ENCODE data around the gene FAM81A.

FAM81A gene

DNA sequence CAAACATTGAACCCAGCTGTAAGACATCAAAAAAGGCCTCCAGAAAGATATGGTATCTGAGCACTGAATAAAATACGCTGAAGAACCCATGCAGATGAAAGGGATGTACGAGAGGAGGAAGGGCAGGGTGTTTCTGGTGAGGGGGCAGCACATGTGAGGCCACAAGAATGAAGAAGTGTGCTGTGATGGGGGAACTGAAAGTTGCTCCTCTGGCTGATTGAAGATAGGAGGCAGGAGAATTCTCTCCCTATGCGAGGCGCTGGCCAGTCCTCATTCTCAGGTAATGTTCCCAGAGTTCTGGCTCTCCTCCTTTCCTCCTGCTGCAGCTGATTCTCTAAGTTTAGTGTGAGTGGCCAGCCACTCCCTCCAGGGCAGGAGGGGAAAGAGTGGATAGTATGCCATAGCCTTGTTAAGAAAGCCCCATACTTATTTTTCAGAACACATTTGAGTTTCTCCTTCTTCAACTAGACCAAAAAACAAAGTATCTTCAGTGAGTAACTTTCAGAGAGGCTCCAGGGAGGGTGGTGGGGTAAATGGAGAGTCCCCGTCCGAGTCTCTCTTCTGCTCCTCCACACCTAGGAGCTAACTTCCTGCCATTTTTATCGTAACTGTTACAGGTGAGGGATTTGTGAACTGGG, 38.4 kb upstream of the FAM81A start:
- TF ChIP-seq, protein P1, sequence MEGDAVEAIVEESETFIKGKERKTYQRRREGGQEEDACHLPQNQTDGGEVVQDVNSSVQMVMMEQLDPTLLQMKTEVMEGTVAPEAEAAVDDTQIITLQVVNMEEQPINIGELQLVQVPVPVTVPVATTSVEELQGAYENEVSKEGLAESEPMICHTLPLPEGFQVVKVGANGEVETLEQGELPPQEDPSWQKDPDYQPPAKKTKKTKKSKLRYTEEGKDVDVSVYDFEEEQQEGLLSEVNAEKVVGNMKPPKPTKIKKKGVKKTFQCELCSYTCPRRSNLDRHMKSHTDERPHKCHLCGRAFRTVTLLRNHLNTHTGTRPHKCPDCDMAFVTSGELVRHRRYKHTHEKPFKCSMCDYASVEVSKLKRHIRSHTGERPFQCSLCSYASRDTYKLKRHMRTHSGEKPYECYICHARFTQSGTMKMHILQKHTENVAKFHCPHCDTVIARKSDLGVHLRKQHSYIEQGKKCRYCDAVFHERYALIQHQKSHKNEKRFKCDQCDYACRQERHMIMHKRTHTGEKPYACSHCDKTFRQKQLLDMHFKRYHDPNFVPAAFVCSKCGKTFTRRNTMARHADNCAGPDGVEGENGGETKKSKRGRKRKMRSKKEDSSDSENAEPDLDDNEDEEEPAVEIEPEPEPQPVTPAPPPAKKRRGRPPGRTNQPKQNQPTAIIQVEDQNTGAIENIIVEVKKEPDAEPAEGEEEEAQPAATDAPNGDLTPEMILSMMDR (IDR thresholded peaks at IDR 0.05), result no peak

DNA sequence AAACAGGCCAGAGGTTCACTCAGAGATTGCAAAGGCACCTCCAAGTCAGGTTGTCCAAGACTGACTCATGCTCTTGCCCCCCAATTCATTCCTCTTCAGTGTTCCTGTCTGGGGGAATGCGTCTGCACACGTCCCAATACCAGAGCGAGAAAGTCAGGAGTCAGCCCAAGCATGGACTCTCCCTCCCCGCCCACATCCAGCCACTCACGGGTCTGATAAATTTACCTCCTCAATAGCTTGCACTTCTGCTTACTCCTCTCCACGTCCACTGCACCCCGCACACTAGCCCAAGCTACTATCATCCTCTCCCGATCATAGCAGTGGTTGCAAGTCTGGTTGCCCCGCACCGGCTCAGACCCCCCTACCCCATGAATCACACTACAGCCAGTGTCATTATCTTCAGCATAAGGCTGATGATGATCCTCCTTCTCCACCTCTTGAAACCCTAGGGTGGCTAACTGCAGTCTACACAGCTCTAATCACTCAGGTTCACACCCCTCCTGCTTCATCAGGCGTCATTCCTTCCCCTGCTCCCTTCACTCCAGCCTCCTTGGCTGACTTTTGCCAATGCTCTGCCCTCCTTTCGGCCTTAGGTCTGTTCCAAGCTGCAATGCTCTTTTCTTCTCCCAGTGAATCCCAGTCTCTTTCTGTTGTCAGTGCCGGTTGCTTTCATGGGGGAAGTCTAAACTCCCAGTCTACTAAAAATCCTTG, 37.7 kb upstream of the FAM81A start:
- TF ChIP-seq, protein P1 (IDR thresholded peaks at IDR 0.05), result no peak

DNA sequence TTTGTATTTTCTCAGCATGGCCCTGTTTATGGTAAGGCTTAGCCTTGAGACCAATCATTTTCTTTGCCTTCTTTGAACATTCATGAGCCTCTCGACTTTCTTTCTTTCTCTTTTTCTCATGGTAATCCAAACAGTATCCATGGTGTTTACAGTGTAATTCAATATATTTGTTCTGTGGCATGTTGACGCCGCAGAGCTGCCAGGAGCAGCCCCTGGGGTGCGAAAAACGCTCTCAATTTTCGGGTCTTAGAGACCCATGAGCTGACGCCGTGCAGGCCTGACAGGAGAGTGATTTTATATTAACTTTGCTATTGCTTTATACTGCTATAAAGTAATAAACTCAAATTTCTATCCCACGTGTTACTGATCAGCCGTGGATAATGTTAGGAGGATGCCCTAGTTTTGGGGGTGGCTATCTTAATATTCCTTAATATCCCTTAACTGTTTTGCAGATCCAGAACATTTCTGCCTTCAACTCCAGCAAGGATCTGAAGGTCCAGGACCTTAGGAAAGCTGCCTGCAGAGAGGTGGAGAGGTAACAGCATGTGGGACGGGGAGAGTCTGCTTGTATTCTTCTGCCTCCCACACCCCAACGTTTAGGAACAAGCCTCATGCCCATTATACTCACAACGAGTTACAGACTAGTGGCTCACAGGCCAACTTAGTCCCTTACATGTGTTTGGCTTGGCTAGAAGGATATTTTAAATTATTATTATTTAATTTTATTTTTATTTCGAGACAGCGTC, 36.0 kb upstream of the FAM81A start:
- TF ChIP-seq, protein P1 (IDR thresholded peaks at IDR 0.05), result no peak

DNA sequence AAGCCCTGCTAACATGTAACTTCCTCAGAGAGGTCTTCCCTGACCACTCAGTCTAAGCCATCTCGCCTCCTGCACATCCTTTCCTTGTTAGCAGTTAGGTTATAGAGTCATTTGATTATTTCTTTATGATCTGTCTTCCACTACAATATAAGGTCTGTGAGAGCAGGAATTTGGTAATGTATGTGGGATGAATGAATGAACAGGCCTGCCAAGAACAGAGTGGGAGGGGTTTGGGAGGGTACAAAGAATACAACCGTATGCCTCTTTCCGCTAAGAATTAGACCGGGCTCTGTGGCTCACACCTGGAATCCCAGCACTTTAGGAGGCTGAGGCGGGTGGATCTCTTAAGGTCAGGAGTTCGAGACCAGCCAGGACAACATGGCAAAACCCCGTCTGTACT, 32.9 kb upstream of the FAM81A start:
- TF ChIP-seq, protein P1 (IDR thresholded peaks at IDR 0.05), result no peak

DNA sequence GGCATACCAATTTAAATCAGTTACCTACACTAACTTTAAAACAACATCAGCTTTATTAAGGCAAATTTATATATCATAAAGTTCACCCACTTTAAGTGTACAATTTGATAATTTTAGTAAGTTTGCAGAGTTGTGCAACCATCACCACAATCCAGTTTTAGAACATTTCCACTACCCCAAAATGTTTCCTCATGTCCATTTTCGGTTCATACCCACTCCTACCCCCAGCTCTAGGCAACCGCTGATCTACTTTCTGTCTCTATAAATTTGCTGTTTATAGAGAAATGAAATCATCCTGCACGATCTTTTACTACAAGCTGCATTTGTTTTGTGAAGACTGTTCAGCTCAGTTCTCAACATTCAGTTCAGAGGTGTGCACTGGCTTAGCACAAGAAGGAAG, 31.5 kb upstream of the FAM81A start:
- TF ChIP-seq, protein P1 (IDR thresholded peaks at IDR 0.05), result no peak

DNA sequence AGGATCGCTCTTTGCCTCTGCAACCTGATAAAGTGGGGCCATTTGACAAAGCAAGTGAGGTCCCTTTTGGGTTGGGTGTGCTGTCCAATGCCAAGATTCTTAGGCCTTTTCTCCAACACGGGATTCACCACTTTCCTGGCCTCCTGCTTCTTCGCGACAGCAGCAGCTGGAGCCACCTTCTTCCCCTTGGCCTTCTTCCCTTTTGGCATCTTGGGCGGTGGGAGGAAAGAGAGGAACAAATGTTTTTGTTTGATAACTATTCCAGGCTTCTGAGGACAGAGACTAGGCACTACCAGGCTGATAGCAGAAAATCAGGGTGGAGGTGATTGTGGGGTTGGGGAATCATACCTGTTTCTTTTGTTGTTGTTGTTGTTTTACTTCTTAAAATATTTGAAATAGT, 30.0 kb upstream of the FAM81A start:
- TF ChIP-seq, protein P1 (IDR thresholded peaks at IDR 0.05), result no peak

DNA sequence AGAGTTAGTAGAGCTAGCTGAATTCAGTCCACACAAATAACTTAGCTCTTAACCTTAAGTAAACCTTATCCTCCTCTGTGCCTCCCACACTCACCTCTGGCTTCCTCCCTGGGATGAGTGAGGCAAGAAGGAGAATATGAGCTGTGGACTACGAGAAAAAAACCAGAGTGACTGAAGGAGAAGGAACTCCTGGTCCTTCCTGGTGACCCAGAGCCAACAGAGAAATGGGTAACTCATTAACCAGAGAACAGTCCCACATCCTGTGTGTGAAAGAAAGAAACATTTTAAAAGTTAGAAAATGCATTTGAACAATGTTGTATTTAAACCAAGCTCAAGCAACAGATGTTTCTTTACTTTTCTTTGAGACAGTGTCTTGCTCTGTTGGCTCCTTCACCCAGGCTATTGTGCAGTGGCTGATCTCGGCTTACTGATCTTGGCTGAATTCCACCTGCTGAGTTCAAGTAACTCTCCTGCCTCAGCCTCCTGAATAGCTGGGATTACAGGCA, 27.5 kb upstream of the FAM81A start:
- TF ChIP-seq, protein P1 (IDR thresholded peaks at IDR 0.05), result no peak
